Kidney tubule cell (primary cell): ENCODE data around the gene IGFBP1.
"Not testable (repeated sequence)": the region's sequence is repeated elsewhere in the genome, so short reads cannot be mapped to it uniquely, and the experiment has no call there.

Source experiments
- DNase-seq: peaks from one replicate; pipeline ENCODE4 v3.0.0-alpha.2; 2018; ENCODE audit warnings: low spot score

The IGFBP1 gene

GRCh38 chr7:45938626-45939302 lies 50.5 kb downstream of the IGFBP1 start:
- no peak for DNase-seq

GRCh38 chr7:45939574-45939973 lies 51.3 kb downstream of the IGFBP1 start:
- no peak for DNase-seq

GRCh38 chr7:45940237-45940781 lies 52.0 kb downstream of the IGFBP1 start:
- not testable (repeated sequence) for DNase-seq

- no peak for DNase-seq
Observed at GRCh38 chr7:45940939-45941338, 52.7 kb downstream of the IGFBP1 start.
